H9 (cell line): ENCODE data around the gene DEDD2. TPM values are rescaled to one million over a fixed set of nuclear protein-coding genes. Genes with fewer than 3 reads are reported as not detected.

Source experiments
- DNase-seq: peaks from one replicate; pipeline ENCODE4 v3.0.0-alpha.2; 2017
- H2AFZ ChIP-seq: one replicate; pipeline ENCODE4 v1.6.1; 2013; ENCODE audit warnings: mild to moderate bottlenecking, low read length, control low read depth, moderate library complexity
- H2AK5ac ChIP-seq: 2 replicates; pipeline ENCODE4 v1.6.1; 2013; ENCODE audit warnings: low read length, control low read depth, mixed read lengths; ENCODE audit not compliant: insufficient read length
- H2BK120ac ChIP-seq: one replicate; pipeline ENCODE4 v1.6.1; 2013; ENCODE audit warnings: low read depth, mild to moderate bottlenecking, low read length, control low read depth, inconsistent platforms; ENCODE audit not compliant: poor library complexity, severe bottlenecking
- H2BK12ac ChIP-seq: 2 replicates; pipeline ENCODE4 v1.6.1; 2013; ENCODE audit warnings: low read length, control low read depth, mixed read lengths, low read depth; ENCODE audit not compliant: insufficient read length
- H2BK15ac ChIP-seq: 2 replicates; pipeline ENCODE4 v1.6.1; 2013; ENCODE audit warnings: low read depth, low read length, control low read depth
- H2BK20ac ChIP-seq: one replicate; pipeline ENCODE4 v1.6.1; 2013; ENCODE audit warnings: low read depth, mild to moderate bottlenecking, low read length, control low read depth, inconsistent platforms; ENCODE audit not compliant: poor library complexity, severe bottlenecking
- H2BK5ac ChIP-seq: 2 replicates; pipeline ENCODE4 v1.6.1; 2013; ENCODE audit warnings: low read length, control low read depth, mixed read lengths; ENCODE audit not compliant: insufficient read length
- H3K14ac ChIP-seq: 2 replicates; pipeline ENCODE4 v1.6.1; 2013; ENCODE audit warnings: low read length, control low read depth; ENCODE audit not compliant: insufficient read depth
- H3K18ac ChIP-seq: 2 replicates; pipeline ENCODE4 v1.6.1; 2013; ENCODE audit warnings: low read depth, mild to moderate bottlenecking, mixed read lengths, low read length, control low read depth; ENCODE audit not compliant: insufficient read length
- H3K23ac ChIP-seq: 2 replicates; pipeline ENCODE4 v1.6.1; 2013; ENCODE audit warnings: low read length, control low read depth, mixed read lengths, low read depth; ENCODE audit not compliant: insufficient read length
- H3K23me2 ChIP-seq: 2 replicates; pipeline ENCODE4 v1.6.1; 2013; ENCODE audit warnings: low read depth, mild to moderate bottlenecking, mixed read lengths, low read length, control low read depth; ENCODE audit not compliant: insufficient read length, poor library complexity, severe bottlenecking
- H3K27ac ChIP-seq: 2 replicates; pipeline ENCODE4 v1.5.1; 2013; ENCODE audit warnings: low read length, control low read depth, mixed read lengths, low read depth; ENCODE audit not compliant: insufficient read length
- H3K27me3 ChIP-seq: 2 replicates; pipeline ENCODE4 v1.6.1; 2013; ENCODE audit warnings: low read length, control low read depth, inconsistent platforms; ENCODE audit not compliant: insufficient read depth
- H3K4ac ChIP-seq: 2 replicates; pipeline ENCODE4 v1.6.1; 2013; ENCODE audit warnings: low read depth, mild to moderate bottlenecking, control low read depth, inconsistent platforms, low read length, moderate library complexity
- H3K4me1 ChIP-seq: 2 replicates; pipeline ENCODE4 v1.6.1; 2013; ENCODE audit warnings: low read length, control low read depth, inconsistent platforms; ENCODE audit not compliant: insufficient read depth
- H3K4me2 ChIP-seq: 2 replicates; pipeline ENCODE4 v1.6.1; 2013; ENCODE audit warnings: low read length, control low read depth, mixed read lengths; ENCODE audit not compliant: insufficient read length, insufficient read depth
- H3K56ac ChIP-seq: 2 replicates; pipeline ENCODE4 v1.6.1; 2013; ENCODE audit warnings: low read depth, mild to moderate bottlenecking, mixed read lengths, low read length, control low read depth; ENCODE audit not compliant: insufficient read length
- H3K79me1 ChIP-seq: 2 replicates; pipeline ENCODE4 v1.6.1; 2013; ENCODE audit warnings: low read depth, mild to moderate bottlenecking, moderate library complexity, low read length, control low read depth, inconsistent platforms; ENCODE audit not compliant: insufficient read depth, poor library complexity, severe bottlenecking
- H3K79me2 ChIP-seq: 2 replicates; pipeline ENCODE4 v1.6.1; 2013; ENCODE audit warnings: low read length, control low read depth, inconsistent platforms; ENCODE audit not compliant: insufficient read depth
- H3K9ac ChIP-seq: 2 replicates; pipeline ENCODE4 v1.6.1; 2013; ENCODE audit warnings: low read length, control low read depth, mixed read lengths; ENCODE audit not compliant: insufficient read length; ENCODE audit errors: extremely low read depth
- H3K9me3 ChIP-seq: one replicate; pipeline ENCODE4 v1.6.1; 2013; ENCODE audit warnings: low read depth, low read length, inconsistent platforms; ENCODE audit not compliant: control insufficient read depth
- H3T11ph ChIP-seq: one replicate; pipeline ENCODE4 v1.6.1; 2013; ENCODE audit warnings: mild to moderate bottlenecking, low read length, control low read depth, inconsistent platforms
- H4K20me1 ChIP-seq: one replicate; pipeline ENCODE4 v1.6.1; 2013; ENCODE audit not compliant: control insufficient read depth, insufficient read length, insufficient read depth
- H4K5ac ChIP-seq: 2 replicates; pipeline ENCODE4 v1.6.1; 2013; ENCODE audit warnings: low read depth, mild to moderate bottlenecking, mixed read lengths, low read length, control low read depth; ENCODE audit not compliant: insufficient read length
- H4K8ac ChIP-seq: replicated peaks from 2 replicates; pipeline ENCODE4 v1.6.1; 2013; ENCODE audit warnings: low read length, control low read depth, mixed read lengths, low read depth; ENCODE audit not compliant: insufficient read length
- H4K91ac ChIP-seq: 2 replicates; pipeline ENCODE4 v1.6.1; 2013; ENCODE audit warnings: low read depth, mild to moderate bottlenecking, moderate library complexity, mixed read lengths, low read length, control low read depth; ENCODE audit not compliant: insufficient read length
- H3K27ac Mint-ChIP-seq, 3 experiments: 2 replicates in 2 of 3; 3 replicates in 1 of 3; pipeline ENCODE4 v1.8.0; 2020 to 2021; ENCODE audit warnings: mixed read lengths in 3 of 3, mild to moderate bottlenecking in 1 of 3, moderate library complexity in 1 of 3
- H3K27me3 Mint-ChIP-seq: 2 replicates; pipeline ENCODE4 v1.8.0; 2021; ENCODE audit warnings: low read depth, mild to moderate bottlenecking, moderate library complexity, mixed read lengths
- H3K36me3 Mint-ChIP-seq, 3 experiments: 2 replicates in 2 of 3; 3 replicates in 1 of 3; pipeline ENCODE4 v1.8.0; 2020 to 2021; ENCODE audit warnings: low read depth in 3 of 3, mixed read lengths in 3 of 3; ENCODE audit not compliant: insufficient read depth in 1 of 3
- H3K4me1 Mint-ChIP-seq, 2 experiments: 2 replicates each; pipeline ENCODE4 v1.8.0; 2020; ENCODE audit warnings: mixed read lengths in 2 of 2
- H3K4me3 Mint-ChIP-seq, 2 experiments: 2 replicates in 1 of 2; 3 replicates in 1 of 2; pipeline ENCODE4 v1.8.0; 2020 to 2021; ENCODE audit warnings: mild to moderate bottlenecking in 2 of 2, mixed read lengths in 2 of 2, moderate library complexity in 1 of 2
- H3K9me3 Mint-ChIP-seq, 2 experiments: 2 replicates in 1 of 2; 3 replicates in 1 of 2; pipeline ENCODE4 v1.8.0; 2020; ENCODE audit warnings: mild to moderate bottlenecking in 2 of 2, mixed read lengths in 2 of 2, moderate library complexity in 1 of 2
- WGBS: extraction: QIAGEN DNeasy Blood & Tissue Kit; methylation state at CpG from one replicate; pipeline ENCODE4 v1.1.7; 2013; ENCODE audit warnings: missing lambda C conversion rate, low lambda C conversion rate, mixed read lengths; ENCODE audit not compliant: insufficient read length; ENCODE audit errors: extremely low coverage; 5-methylcytosine and 5-hydroxymethylcytosine counted together
- total RNA-seq: library from RNA; stranded (reverse); gene quantifications from 2 replicates; pipeline ENCODE4 v1.2.1, GENCODE V29; 2021
- TF ChIP-seq, protein P1 (sequence below): fragments of 200-600 bp; sonication (generic); conservative IDR thresholded peaks from 3 replicates; pipeline ENCODE4 v1.8.0; 2021; ENCODE audit warnings: antibody characterized with exemption, mild to moderate bottlenecking

Gene DEDD2
- total RNA-seq, 1 experiment from 2014 or later, result 32.3 TPM

DNA sequence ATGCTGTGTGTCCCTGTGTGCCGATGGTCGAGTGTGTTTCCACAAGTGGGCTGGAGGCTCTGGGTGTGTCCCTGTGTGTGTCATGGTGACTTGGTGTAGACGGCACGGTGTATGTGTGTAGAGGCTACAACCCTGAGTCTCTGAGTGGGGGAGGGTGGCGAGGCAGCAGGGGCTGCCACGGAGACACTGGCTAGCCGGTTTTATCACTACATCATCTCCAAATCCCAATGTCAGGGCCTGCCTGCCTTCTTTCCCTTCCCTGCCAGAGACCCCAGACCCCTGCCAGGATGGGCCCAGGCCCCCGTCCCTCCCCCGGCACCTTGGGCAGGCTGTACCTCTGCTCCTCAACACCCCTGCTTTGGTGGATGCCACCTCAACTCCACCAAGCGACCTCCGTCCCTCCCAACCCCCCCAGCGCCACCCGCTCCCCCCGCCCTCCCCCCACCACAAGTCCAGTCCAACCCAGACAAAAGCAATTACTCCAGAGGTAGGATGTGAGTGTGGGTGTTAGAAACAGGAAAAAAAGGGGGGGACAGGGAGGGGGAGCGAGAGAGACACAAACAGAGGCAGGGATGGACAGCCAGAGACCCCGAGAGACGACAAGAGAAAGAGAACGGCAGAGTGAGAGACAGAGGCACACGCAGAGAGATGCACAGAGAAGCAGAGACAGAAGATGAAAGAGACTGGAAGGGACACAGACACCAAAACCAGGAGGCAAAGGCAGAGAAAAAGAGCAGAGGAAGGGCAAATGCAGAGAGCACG is 63.6 kb downstream of the DEDD2 start:
- Histone ChIP-seq H3K9ac (no peak overlapping the region), H3K23me2 (no peaks in the 10 kb centered on the region), H2BK5ac (no peak overlapping the region), H3K27ac (no peak overlapping the region), H3K4me2 (no peak overlapping the region), H4K91ac (no peak overlapping the region), H3K56ac (no peak overlapping the region), H2BK12ac (no peak overlapping the region), H3K4ac (no peak overlapping the region), H3T11ph (no peak overlapping the region), H3K18ac (no peak overlapping the region), H3K79me2 (no peaks in the 10 kb centered on the region), H3K14ac (no peak overlapping the region; the same call in 1 of the 2 replicates), H4K20me1 (no peaks in the 10 kb centered on the region), H3K23ac (no peak overlapping the region), H2AFZ (no peak overlapping the region), H4K5ac (no peak overlapping the region), H4K8ac (no peak overlapping the region), H2AK5ac (no peak overlapping the region), H2BK120ac (no peak overlapping the region), H3K9me3 (no peaks in the 10 kb centered on the region), H2BK20ac (no peak overlapping the region), H3K27me3 (no peaks in the 10 kb centered on the region; the same call in 1 of the 2 replicates), H2BK15ac (no peak overlapping the region), H3K79me1 (no peaks in the 10 kb centered on the region), H3K4me1 (peaks cover 6% of the 10 kb centered on the region; the same call in 1 of the 2 replicates)
- Mint-ChIP-seq H3K4me3 (no peak overlapping the region), H3K36me3 (no peaks in the 10 kb centered on the region), H3K9me3 (no peaks in the 10 kb centered on the region), H3K4me1 (peaks cover 38 to 66% of the 10 kb centered on the region in 2 experiments), H3K27me3 (peaks cover 64% of the 10 kb centered on the region), H3K27ac (no peak overlapping the region)
- TF ChIP-seq, protein P1, sequence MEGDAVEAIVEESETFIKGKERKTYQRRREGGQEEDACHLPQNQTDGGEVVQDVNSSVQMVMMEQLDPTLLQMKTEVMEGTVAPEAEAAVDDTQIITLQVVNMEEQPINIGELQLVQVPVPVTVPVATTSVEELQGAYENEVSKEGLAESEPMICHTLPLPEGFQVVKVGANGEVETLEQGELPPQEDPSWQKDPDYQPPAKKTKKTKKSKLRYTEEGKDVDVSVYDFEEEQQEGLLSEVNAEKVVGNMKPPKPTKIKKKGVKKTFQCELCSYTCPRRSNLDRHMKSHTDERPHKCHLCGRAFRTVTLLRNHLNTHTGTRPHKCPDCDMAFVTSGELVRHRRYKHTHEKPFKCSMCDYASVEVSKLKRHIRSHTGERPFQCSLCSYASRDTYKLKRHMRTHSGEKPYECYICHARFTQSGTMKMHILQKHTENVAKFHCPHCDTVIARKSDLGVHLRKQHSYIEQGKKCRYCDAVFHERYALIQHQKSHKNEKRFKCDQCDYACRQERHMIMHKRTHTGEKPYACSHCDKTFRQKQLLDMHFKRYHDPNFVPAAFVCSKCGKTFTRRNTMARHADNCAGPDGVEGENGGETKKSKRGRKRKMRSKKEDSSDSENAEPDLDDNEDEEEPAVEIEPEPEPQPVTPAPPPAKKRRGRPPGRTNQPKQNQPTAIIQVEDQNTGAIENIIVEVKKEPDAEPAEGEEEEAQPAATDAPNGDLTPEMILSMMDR, result no peak
- DNase-seq, result no peak
- no CpG with 5 or more reads among the region's 20 CpGs for WGBS
